Endothelial cell of umbilical vein (primary cell): ENCODE data around the gene SGSM2. TPM values are rescaled to one million over a fixed set of nuclear protein-coding genes. Genes with fewer than 3 reads are reported as not detected.

Source experiments
- BruUV-seq: library from RNA; stranded (reverse); fragments of 400-500 nt; replicated peaks from 2 replicates; lab custom pipeline; 2021; lab: Mats Ljungman, UMichigan
- CTCF ChIA-PET: fragments of 300-600, 350-600 bp; sonication (Branson Sonifier 250); formaldehyde crosslinking; loops from one replicate; lab custom pipeline; 2021; ENCODE audit warnings: antibody characterized with exemption, inconsistent platforms; lab: Charles Lee
- POLR2A ChIA-PET: fragments of 300-600, 350-600 bp; sonication (Branson Sonifier 250); formaldehyde crosslinking; loops from one replicate; lab custom pipeline; 2021; ENCODE audit warnings: antibody characterized with exemption, inconsistent platforms; lab: Charles Lee
- DNase-seq: peaks from one replicate; pipeline ENCODE4 v3.0.0-alpha.2; 2011; ENCODE audit warnings: low read depth, low spot score
- FAIRE-seq: peaks from 2 replicates; lab custom pipeline; 2011; peaks lifted over from hg19 to GRCh38; lab: Jason Lieb, UNC
- H2AFZ ChIP-seq: 2 replicates; pipeline ENCODE4 v1.6.0; 2012; ENCODE audit warnings: low read depth, low read length, control low read depth, inconsistent platforms
- H3K27ac ChIP-seq: 2 replicates; pipeline ENCODE4 v1.5.1; 2011; ENCODE audit warnings: low read depth, mild to moderate bottlenecking, control low read depth, low read length, moderate library complexity; ENCODE audit not compliant: insufficient read depth
- H3K27me3 ChIP-seq, 2 experiments: 2 replicates each; pipeline versions ENCODE4 v1.6.0 to v1.6.1; 2011; ENCODE audit warnings: low read length in 2 of 2, mixed read lengths in 1 of 2; ENCODE audit not compliant: control insufficient read depth in 2 of 2, insufficient read depth in 2 of 2
- H3K36me3 ChIP-seq, 2 experiments: 2 replicates in 1 of 2; 3 replicates in 1 of 2; pipeline ENCODE4 v1.5.1; 2011; ENCODE audit warnings: low read length in 2 of 2, mild to moderate bottlenecking in 1 of 2, moderate library complexity in 1 of 2; ENCODE audit not compliant: control insufficient read depth in 2 of 2, insufficient read depth in 2 of 2; ENCODE audit errors: extremely low read depth in 1 of 2
- H3K4me1 ChIP-seq: 3 replicates; pipeline ENCODE4 v1.5.1; 2011; ENCODE audit warnings: mild to moderate bottlenecking, low read length; ENCODE audit not compliant: control insufficient read depth, insufficient read depth; ENCODE audit errors: extremely low read depth
- H3K4me2 ChIP-seq: 2 replicates; pipeline ENCODE4 v1.6.1; 2011; ENCODE audit warnings: low read length, control low read depth, mixed read lengths; ENCODE audit not compliant: insufficient read depth
- H3K4me3 ChIP-seq, 3 experiments: fragments of 200-600 bp in 1 of 3; sonication (generic), shearing (Covaris generic) in 1 of 3; replicated peaks in 1 of 3; 2 replicates each; pipeline ENCODE4 v1.5.1; 2011 to 2016; ENCODE audit warnings: control low read depth in 3 of 3, low read length in 3 of 3, mild to moderate bottlenecking in 2 of 3, inconsistent platforms in 1 of 3, low read depth in 1 of 3, moderate library complexity in 1 of 3; ENCODE audit not compliant: insufficient read depth in 1 of 3
- H3K79me2 ChIP-seq: 2 replicates; pipeline ENCODE4 v1.6.0; 2012; ENCODE audit warnings: low read length, inconsistent platforms; ENCODE audit not compliant: control insufficient read depth, insufficient read depth
- H3K9ac ChIP-seq: replicated peaks from 2 replicates; pipeline ENCODE3; 2011; ENCODE audit warnings: low read length, control low read depth; ENCODE audit not compliant: insufficient read depth; ENCODE audit errors: extremely low read depth
- H3K9me1 ChIP-seq: replicated peaks from 3 replicates; pipeline ENCODE4 v1.6.0; 2011; ENCODE audit warnings: mild to moderate bottlenecking, low read length; ENCODE audit not compliant: control insufficient read depth, insufficient read depth; ENCODE audit errors: extremely low read depth
- H3K9me3 ChIP-seq: replicated peaks from 2 replicates; pipeline ENCODE4 v1.5.1; 2012; ENCODE audit warnings: low read length, inconsistent platforms; ENCODE audit not compliant: control insufficient read depth, insufficient read depth
- H4K20me1 ChIP-seq: replicated peaks from 2 replicates; pipeline ENCODE3; 2011; ENCODE audit warnings: mild to moderate bottlenecking, low read length; ENCODE audit not compliant: control insufficient read depth, insufficient read depth; ENCODE audit errors: extremely low read depth
- CTCF ChIP-seq, 2 donors: IDR thresholded peaks; 1 replicate in 1 of 2; 2 replicates in 1 of 2; pipeline ENCODE4 v1.5.1; 2011; ENCODE audit warnings: low read length in 2 of 2, mild to moderate bottlenecking in 2 of 2, moderate library complexity in 2 of 2, control low read depth in 1 of 2, inconsistent platforms in 1 of 2, low read depth in 1 of 2; ENCODE audit not compliant: insufficient read depth in 1 of 2; ENCODE audit errors: extremely low read depth in 1 of 2
- EZH2 ChIP-seq: IDR thresholded peaks from 2 replicates; pipeline ENCODE4 v1.6.1; 2012; ENCODE audit warnings: borderline replicate concordance, low read depth, mild to moderate bottlenecking, moderate library complexity, low read length, inconsistent platforms; ENCODE audit not compliant: severe bottlenecking
- FOS ChIP-seq: IDR thresholded peaks from 2 replicates; pipeline ENCODE4 v1.6.1; 2011; ENCODE audit warnings: mild to moderate bottlenecking, low read length, moderate library complexity, borderline replicate concordance; ENCODE audit not compliant: insufficient read depth
- GATA2 ChIP-seq: IDR thresholded peaks from 2 replicates; pipeline ENCODE4 v1.7.0; 2011; ENCODE audit warnings: low read depth, mild to moderate bottlenecking, moderate library complexity, mixed read lengths, low read length; ENCODE audit not compliant: insufficient read length, insufficient read depth
- JUN ChIP-seq: IDR thresholded peaks from 2 replicates; pipeline ENCODE4 v1.6.1; 2011; ENCODE audit warnings: borderline replicate concordance, low read depth; ENCODE audit not compliant: insufficient read length, insufficient read depth
- MAX ChIP-seq: IDR thresholded peaks from 2 replicates; pipeline ENCODE4 v1.6.1; 2011; ENCODE audit not compliant: insufficient read depth, insufficient read length
- MYC ChIP-seq: IDR thresholded peaks from one replicate; pipeline ENCODE4 v1.6.1; 2011; ENCODE audit warnings: mild to moderate bottlenecking, low read depth, low read length
- POLR2A ChIP-seq: IDR thresholded peaks from 2 replicates; pipeline ENCODE4 v1.6.1; 2012; ENCODE audit warnings: low read depth, mild to moderate bottlenecking, control low read depth, low read length
- POLR2AphosphoS5 ChIP-seq: IDR thresholded peaks from 2 replicates; pipeline ENCODE4 v1.6.1; 2012; ENCODE audit warnings: low read depth, mild to moderate bottlenecking, control low read depth, low read length, moderate library complexity; ENCODE audit not compliant: insufficient read depth
- dilution Hi-C: fragments of 300-500 bp; cut with MboI; formaldehyde crosslinking; loops from one replicate; pipeline ENCODE4 v1.15.0; 2019; ENCODE audit warnings: low sequenced_read_pairs; ENCODE audit not compliant: extremely low pct_ligation_motif_present
- intact Hi-C: fragments of 100-400 bp; cut with micrococcal nuclease; formaldehyde crosslinking; loops from one replicate; pipeline ENCODE4 v1.10.0; 2022
- polyA plus RNA-seq, 4 experiments: library from polyadenylated mRNA; depleted of rRNA in 3 of 4; stranded (reverse) in 3 of 4; unstranded in 1 of 4; fragments of >200 nt; gene quantifications; 2 replicates each; pipeline versions ENCODE4 v1.2.1 to v1.2.3, GENCODE V29; 2011 to 2012; ENCODE audit warnings: missing spikeins in 1 of 4
- total RNA-seq: library from RNA; stranded (reverse); gene quantifications from 2 replicates; pipeline ENCODE4 v1.2.3, GENCODE V29; 2021

SGSM2 gene
- total and polyA plus RNA-seq, 2 donors (not counting 3 experiments of a cell fraction or from before 2014, with no cell fraction given), result 61.6 to 94.5 TPM

- ChIA-PET CTCF (no interaction called here), POLR2A (no interaction called here)
- no peak for FAIRE-seq
- no peak overlapping the region for H3K27ac ChIP-seq
- H3K79me2 ChIP-seq, result peaks cover 42% of the 10 kb centered on the region
- peaks cover 5 to 16% of the 10 kb centered on the region in 2 experiments for H3K36me3 ChIP-seq
- no peak overlapping the region for H3K4me3 ChIP-seq
- intact Hi-C loops, result no loop called here
- H3K9me1 ChIP-seq, result no peaks in the 10 kb centered on the region
- dilution Hi-C loops, result no loop called here
- H2AFZ ChIP-seq, result no peak overlapping the region
- DNase-seq, result no peak
- TF ChIP-seq POLR2A (no peak), CTCF (IDR thresholded peaks at IDR 0.05; ENCODE audit: extremely low read depth in 1 of 2, insufficient read depth in 1 of 2, low read depth in 1 of 2, low read length in 2 of 2) (no peak), MYC (no peak), POLR2AphosphoS5 (no peak), JUN (no peak), GATA2 (no peak), EZH2 (no peak), MAX (no peak), FOS (no peak)
- peaks cover 7% of the 10 kb centered on the region for H3K4me1 ChIP-seq
- BruUV-seq, result no TSS peak
- H4K20me1 ChIP-seq, result no peaks in the 10 kb centered on the region
- no peaks in the 10 kb centered on the region for H3K27me3 ChIP-seq
- H3K4me2 ChIP-seq, result no peak overlapping the region
- no peak overlapping the region for H3K9ac ChIP-seq
- H3K9me3 ChIP-seq, result no peaks in the 10 kb centered on the region
Measured at GRCh38 chr17:2299136-2299535, 38.2 kb upstream of the SGSM2 start.
